GM12874 (cell line): ENCODE measurements around the gene TMEM37.

Experiments used
- CTCF ChIP-seq: IDR thresholded peaks from 2 replicates; pipeline ENCODE4 v1.5.1; 2011; ENCODE audit warnings: low read depth, mild to moderate bottlenecking, control low read depth, low read length, moderate library complexity; ENCODE audit not compliant: insufficient read depth

TMEM37 gene

GRCh38 chr2:119409506-119409905, 22.1 kb upstream of the TMEM37 start:
- no peak for TF ChIP-seq CTCF

DNA sequence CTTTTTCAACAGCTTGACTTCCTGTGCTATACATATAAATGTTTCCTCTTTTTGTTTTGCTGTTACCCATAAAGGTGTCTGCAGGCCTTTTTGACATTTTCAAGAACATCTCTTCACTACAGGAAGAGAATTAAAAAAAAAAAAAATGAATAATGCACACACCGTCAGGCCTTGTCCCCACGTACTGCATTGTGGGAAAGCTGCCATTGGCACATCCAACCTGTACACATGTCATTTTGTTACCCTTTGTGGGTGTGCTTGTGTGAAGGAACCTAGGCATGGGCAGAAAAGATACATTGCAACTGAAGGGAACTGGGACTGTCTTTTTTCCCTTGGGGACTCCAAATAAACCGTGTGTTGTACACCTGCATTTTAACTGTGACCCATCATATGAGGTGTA, 16.8 kb upstream of the TMEM37 start:
- no peak for TF ChIP-seq CTCF

- no peak for TF ChIP-seq CTCF
These were observed 16.0 kb upstream of the TMEM37 start for GRCh38 chr2:119415630-119416029.

GRCh38 chr2:119416299-119416923, 15.2 kb upstream of the TMEM37 start:
- no peak for TF ChIP-seq CTCF

- TF ChIP-seq CTCF = no peak
These were observed 13.7 kb upstream of the TMEM37 start for GRCh38 chr2:119417908-119418307.

GRCh38 chr2:119419065-119419464, 12.6 kb upstream of the TMEM37 start:
- no peak for TF ChIP-seq CTCF

DNA sequence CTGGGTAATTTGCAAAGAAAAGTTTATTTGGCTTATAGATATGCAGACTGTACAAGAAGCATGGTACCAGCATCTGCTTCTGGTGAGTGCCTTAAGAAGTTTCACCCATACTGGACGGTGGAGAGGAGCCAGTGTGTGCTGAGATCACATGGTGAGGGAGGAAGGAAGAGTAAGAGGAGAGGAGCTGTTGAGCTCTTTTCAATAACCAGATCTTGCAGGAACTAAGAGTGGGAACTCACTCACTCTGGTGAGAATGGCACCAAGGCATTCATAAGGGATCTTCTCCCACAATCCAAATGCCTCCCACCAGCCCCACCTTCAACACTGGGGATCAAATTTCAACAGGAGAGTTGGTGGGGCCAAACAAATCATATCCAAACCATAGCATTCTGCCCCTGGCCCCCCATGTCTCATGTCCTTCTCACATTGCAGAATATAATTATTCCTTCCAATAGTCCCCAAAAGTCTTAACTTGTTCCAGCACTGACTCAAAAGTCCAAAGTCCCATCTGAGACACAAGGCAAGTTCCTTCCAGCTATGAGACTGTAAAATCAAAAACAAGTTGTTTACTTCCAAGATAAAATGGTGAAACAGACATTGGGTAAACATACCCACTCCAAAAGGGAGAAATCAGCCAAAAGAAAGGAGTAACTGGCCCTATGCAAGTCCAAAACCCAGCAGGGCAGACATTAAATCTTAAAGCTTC, 11.7 kb upstream of the TMEM37 start:
- no peak for TF ChIP-seq CTCF
